Epithelial cell of proximal tubule (primary cell): ENCODE results near the gene HSPA4L. TPM values are rescaled to one million over a fixed set of nuclear protein-coding genes. Genes with fewer than 3 reads are reported as not detected.
A peak's percentile ranks its signal among the peaks of the same experiment; 100 is the strongest.

Source experiments
- DNase-seq: peaks from one replicate; pipeline ENCODE4 v3.0.0-alpha.2; 2011; ENCODE audit warnings: low read depth
- H3K4me3 ChIP-seq: 2 replicates; pipeline ENCODE4 v1.5.1; 2011; ENCODE audit warnings: low read depth, mild to moderate bottlenecking, low read length
- CTCF ChIP-seq: conservative IDR thresholded peaks from 2 replicates; pipeline ENCODE4 v1.5.1; 2012; ENCODE audit warnings: low read depth, mild to moderate bottlenecking, low read length
- total RNA-seq: library from RNA; depleted of rRNA; stranded (reverse); fragments of >200 nt; gene quantifications from 2 replicates; pipeline ENCODE4 v1.2.3, GENCODE V29; 2015

The HSPA4L gene
- total RNA-seq, 1 donor from 2014 or later: 12.6 TPM

GRCh38 chr4:127880763-127881562 lies 98.8 kb downstream of the HSPA4L start, which contains the start of gene PLK4:
TSS of gene PLK4 (plus strand) at chr4:127880893. CDS start at chr4:127881135, 242 bp downstream.
- peak within 1 kb of the TSS; percentile 85 for H3K4me3 ChIP-seq
- DNase-seq: peak; percentile 42
- no peak for TF ChIP-seq CTCF

- H3K4me3 ChIP-seq: peak overlapping the region; percentile 85
- TF ChIP-seq CTCF: no peak
- DNase-seq: no peak
Measured at GRCh38 chr4:127881563-127881864, 99.4 kb downstream of the HSPA4L start.

GRCh38 chr4:127888559-127888958 lies 106.4 kb downstream of the HSPA4L start:
- TF ChIP-seq CTCF: no peak
- no peak for DNase-seq
- H3K4me3 ChIP-seq: no peak overlapping the region

GRCh38 chr4:127889903-127890302 lies 107.8 kb downstream of the HSPA4L start:
- no peak for DNase-seq
- no peak for TF ChIP-seq CTCF
- H3K4me3 ChIP-seq: no peak overlapping the region

Other genes with a start within 250 kb of the HSPA4L start
- gene INTU, start 149.4 kb upstream of the HSPA4L start, total RNA-seq: 1.6 and 4.3 TPM in 2 replicates
- not detected in 2 replicates for gene SLC25A31, start 51.9 kb upstream of the HSPA4L start, total RNA-seq
- gene PLK4, start 98.6 kb downstream of the HSPA4L start, total RNA-seq: 27.9 and 29.0 TPM in 2 replicates
- gene MFSD8, start 182.9 kb downstream of the HSPA4L start, total RNA-seq: 10.3 and 12.2 TPM in 2 replicates
- 3.6 and 6.8 TPM in 2 replicates for gene ABHD18, start 183.1 kb downstream of the HSPA4L start, total RNA-seq